HS-27A (cell line): Measurements from ENCODE around the gene MAP7.
"Not testable (repeated sequence)": the region's sequence is repeated elsewhere in the genome, so short reads cannot be mapped to it uniquely, and the experiment has no call there.

ENCODE experiments used
- DNase-seq: peaks from one replicate; pipeline ENCODE4 v3.0.0-alpha.2; 2012; ENCODE audit warnings: low read depth, missing footprints

MAP7 gene

DNA sequence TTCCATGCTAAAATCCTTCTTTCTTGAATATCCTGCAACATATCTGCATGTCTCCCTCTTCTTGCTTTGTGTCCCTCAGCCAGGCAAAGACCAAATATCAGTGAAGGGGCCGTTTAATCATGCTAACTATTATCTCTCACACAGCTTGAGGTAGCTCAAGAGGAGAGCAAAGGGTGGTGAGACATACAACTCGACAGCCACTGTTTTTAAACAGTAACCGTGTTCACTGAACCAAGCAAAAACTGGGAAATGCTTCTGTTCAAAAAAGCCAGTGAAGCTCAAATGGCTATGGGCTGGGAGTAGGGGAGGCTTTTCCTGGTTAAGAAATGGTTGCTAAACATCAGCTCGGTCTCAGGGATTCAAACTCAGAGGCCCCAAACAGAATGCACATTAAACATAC lies 83.4 kb downstream of the MAP7 start:
- no peak for DNase-seq

DNA sequence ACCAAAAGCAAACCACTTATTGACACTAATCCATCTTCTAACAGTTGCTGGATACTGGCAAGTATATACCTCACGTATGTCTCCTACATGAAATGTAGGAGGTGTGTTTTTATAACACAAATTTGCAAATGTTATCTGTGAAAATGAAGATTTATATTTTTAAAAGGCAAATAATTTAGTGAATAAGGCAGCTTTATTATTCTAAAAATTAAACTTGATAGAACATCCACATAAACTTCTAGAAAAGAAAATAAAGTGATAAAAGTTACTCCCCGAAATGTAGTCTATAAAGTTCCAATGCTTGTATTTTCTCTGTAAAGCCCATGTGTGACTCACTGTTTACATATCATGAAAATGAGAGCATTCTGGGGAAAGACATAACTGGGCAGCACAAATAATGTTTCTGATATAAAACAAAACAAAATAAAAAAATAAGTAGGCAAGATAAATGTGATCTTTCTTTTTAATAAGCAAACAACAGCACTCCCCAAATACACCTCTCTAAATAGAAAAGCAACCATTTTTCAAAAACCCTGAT lies 84.4 kb downstream of the MAP7 start:
- no peak for DNase-seq

DNA sequence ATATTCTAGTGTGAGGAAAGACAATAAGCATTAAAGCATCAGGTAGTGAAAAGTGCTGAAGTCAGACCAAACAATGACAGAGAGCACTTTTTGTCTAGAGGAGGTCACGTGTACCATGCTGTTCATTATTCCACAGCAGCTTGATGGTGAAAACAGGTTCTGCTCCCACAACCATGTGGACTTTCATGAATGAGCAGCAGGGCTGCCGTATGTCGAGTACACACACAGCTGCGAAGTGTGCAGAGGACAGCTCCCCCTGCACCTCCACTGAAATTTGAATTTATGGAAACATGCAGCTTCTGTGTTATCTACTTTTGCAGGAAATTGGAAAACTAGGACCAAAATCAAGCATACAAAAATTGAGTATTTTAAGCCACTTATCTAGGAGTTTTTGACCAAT lies 85.3 kb downstream of the MAP7 start:
- no peak for DNase-seq

DNA sequence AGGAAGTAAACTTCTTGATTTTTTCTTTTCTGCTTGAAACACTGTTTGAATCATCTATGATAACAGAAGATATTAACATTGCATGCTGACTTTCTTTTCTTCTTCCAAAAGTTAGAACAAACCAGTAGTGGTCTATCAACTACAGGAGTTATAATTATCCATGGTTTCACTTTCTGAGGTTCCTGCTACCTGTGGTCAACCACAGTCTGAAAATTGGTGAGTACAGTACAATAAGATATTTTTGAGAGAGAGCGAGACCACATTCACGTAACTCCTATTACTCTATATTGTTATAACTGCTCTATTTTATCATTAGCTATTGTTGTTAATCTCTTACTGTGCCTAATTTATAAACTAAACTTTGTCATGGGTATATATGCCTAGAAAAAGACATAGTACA lies 86.1 kb downstream of the MAP7 start:
- no peak for DNase-seq

DNA sequence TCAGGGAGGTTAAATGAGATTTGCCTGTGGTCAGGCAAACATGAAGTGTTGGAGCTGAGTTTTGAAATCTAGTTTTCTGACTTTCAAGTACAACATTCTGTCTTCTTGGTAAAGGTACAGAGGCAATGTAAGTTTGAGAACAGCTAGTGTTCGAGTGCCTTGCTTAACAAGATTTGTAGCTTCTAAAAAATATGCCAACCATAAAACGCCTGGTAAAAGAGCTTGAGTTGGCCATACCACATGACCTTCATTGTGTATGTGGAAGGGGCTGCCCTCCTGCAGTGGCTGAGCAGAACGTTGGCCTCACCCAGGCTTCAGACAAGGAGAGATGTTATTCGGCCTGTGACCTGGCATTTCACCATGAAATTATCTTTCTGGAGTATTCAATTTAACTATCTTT lies 86.5 kb downstream of the MAP7 start:
- no peak for DNase-seq

DNA sequence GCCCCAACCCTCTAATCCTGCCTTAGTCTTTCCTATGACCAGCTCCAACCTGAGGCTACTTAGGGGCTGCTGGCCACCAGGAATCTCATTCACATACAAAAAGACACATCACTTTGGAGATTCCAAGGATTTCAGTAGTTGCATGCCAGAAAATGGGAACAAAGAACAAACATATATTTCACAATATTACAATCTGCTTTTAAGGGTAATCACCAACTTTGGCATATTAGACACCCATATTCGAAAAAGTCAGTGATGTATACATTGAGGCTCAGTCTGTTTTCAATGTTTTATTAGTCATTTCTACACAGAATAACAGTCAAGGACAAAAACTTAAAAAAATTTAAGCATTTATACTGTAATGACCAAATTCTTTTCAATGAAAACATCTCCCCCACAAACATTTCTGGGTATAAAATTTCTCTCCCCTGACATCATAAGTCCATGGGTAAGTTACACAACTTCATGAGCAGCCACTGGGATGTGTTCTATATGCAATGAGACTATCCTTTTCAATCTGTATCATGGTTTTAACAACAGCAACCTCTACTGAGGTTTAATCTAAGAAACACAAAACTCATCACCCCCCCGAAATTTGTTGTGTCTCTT lies 103.5 kb downstream of the MAP7 start:
- DNase-seq = no peak

DNA sequence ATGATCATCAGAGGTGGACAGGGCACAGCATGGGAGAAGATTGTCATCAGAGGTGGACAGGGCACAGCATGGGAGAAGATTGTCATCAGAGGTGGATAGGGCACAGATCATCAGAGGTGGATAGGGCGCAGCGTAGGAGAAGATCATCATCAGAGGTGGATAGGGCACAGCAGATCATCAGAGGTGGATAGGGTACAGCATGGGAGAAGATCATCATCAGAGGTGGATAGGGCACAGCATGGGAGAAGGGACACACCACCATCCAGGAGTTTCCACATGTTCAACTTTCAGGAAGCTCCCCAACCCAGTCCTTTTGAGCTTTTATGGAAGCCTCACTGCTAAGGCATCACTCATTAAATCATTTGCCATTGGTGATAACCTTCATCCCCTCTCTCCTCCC lies 104.1 kb downstream of the MAP7 start:
- no peak for DNase-seq

DNA sequence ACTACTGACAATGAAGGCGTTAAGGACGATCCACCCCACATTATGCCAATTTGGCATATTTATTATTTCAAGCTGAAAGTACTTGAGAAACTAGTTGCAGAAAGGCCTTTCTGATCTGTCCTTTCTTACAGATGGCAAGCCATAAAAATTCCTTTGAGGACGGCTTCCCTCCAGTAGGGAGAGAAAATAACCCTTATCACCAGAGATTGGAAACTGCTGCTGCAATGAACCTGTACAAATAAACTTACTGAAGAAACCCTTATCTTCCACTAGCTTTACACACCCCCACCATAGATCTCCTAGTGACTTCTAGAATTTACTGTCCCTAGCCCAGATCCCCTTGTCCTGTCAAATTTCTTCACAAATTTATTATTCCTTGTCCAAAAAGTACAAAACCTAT lies 105.2 kb downstream of the MAP7 start:
- no peak for DNase-seq

DNA sequence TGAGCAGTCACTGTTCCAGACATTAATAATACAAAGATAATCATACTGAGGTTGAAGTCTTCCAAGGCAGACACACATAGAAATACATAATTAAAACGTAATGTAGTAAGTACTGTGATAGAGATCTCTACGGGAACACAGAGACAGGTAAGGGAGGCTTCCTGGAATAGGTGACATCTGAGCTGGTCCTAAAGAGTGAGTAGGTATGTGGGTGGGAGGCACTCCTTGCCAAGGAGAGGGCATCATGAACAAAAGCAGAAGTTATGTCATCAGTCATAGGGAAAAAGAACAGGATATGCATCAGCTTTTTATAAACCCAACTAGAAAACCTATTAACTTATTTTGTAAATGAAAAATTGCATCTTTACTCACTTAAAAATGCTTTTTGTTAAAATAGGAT lies 110.0 kb downstream of the MAP7 start:
- no peak for DNase-seq

DNA sequence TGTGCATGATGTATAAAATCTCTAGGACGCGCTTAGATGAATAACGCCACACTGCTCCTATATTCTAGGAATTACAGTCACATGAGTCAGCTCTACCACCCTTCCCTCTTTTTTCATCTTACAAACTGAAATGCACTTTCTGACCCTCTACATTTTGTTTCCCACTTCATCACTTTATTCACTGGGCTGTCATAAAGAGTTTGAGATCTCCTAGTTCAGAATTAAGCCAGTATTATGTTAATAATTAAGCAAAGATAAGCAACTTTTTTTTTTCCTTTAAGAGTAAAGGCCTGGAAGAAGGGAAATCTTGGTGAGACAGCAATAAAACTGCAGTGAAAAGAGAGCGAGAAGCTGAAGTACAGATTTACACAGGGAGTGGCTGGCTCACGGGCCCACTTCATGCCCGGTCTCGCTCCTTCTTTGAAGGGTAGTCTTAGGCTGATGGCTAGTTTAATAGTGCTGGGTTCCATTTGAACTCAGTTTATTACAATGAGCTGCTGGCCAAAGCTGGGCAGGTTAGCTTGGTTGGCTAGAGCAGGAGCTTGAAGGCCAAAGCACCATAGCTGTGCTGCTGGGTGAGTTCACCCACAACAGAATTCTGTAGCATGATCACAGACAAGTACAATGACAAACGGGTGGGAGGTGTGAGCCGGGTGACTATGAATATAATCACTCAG lies 110.6 kb downstream of the MAP7 start:
- DNase-seq = no peak

DNA sequence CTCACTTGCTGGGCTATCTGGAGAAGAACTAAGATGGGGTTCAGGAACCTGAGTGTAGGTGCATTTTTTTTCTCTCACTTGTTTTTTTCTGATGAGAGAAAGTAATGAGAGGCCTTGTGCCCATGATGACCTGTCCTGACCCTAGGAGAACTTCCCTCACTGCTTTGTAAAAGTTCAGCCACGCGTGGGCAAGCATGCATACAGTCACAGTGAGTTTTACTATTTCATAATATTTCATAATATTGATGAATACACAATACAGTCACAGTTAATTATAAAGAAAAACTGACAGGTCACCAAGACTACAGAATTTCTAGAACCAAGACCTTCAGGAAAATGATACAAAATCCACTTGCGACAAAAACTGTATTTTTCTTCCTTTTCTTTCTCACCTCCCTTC lies 111.8 kb downstream of the MAP7 start:
- DNase-seq = no peak

DNA sequence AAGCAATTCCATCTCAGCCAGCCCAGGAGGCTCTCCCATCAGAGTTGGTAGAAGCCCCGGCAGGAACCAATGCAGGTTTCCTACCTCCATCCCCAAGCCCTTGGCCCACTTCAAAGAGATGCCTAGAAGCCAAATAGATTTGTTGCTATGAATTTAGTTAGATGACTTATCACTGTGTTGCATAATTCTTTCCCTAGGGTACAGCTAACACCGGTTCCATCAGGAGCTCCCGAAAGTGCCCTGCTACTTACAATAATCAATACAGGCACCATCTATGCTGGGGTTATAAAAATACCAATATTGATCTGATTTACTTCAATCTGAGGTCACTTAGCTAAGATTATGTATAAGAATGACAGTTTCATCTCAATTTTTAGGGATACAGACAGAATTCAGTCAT lies 113.0 kb downstream of the MAP7 start:
- DNase-seq = no peak

DNA sequence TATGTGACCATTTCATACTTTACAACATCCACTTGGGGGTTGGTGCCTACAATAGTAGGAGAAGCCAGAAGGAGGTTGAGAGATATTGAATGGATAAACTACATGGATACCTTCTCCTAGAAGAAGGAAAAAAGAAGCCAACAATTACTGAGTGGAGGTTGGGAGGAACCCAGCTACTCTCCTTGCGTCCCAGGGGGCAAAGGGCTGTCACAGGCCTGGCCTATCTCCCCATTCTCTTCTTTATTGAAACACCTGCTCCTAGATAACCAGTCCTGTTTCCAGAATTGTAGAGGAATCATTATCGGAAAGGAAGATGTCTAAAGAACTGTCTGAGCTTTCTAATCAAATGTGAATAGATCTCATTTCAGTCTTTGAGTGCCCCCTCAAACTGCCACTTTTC lies 115.1 kb downstream of the MAP7 start:
- no peak for DNase-seq

DNA sequence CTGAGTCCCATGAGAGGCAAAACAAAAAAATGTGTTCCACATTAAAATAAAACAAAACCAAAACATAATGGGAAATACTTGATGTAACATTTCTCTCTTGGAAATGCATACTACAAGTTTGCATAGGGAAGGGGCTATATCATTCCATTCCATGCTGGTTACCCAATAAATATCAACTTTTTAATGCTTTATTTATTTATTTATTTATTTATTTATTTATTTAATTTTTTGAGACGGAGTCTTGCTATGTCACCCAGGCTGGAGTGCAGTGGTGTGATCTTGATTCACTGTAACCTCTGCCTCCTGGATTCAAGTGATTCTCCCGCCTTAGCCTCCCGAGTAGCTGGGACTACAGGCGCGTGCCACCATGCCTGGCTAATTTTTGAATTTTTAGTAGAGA lies 118.9 kb downstream of the MAP7 start:
- DNase-seq = not testable (repeated sequence)

DNA sequence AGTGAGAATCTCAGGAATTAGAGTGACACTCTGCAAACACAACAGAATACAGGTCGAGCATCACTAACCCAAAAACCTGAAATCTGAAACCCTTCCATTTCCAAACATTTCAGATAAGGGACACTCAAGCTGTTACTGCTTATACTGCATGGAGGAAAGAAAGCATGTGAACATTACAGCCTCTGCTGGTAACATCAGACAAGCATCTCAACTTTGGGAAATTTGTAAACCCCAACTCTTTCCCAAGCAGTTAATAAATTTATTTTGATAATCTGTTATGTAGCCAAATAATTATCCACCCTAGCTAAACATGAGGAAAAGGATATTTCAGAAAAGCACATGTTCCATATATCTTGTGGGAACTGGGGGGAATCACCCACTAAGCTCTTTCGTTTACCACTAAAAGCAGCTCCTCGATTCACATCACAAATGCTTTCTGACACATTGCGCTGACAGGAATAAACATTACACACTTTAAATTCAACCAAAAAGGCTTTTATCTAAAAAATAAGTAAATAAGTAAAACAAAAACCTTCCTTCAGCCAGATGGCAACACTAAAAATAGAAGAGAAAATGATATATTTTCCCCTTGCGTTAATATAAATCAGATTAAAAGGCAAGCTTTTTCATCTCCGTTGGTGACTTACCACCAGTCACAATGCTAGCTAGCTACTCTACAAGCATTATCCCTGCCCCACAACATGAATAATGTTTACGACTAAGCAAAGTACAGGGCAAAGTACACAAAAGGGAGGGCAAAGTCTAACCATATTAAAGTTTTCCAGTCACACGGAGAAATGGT lies 120.8 kb downstream of the MAP7 start:
- DNase-seq = no peak

DNA sequence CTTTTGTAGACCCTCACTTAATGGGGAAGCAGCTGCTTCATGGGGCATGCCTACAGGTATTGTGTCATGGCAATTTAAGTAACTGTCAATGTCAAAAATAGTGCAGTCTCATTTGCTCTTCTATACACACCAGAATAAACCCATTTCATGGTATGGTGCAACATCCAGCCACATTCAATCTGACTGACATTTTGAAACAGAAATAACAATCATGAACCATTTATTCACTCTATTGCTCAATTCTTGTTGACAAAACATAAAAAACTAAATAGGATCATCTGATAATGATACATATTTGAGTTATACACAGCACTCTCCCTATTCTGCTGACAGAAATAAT lies 122.9 kb downstream of the MAP7 start:
- no peak for DNase-seq

DNA sequence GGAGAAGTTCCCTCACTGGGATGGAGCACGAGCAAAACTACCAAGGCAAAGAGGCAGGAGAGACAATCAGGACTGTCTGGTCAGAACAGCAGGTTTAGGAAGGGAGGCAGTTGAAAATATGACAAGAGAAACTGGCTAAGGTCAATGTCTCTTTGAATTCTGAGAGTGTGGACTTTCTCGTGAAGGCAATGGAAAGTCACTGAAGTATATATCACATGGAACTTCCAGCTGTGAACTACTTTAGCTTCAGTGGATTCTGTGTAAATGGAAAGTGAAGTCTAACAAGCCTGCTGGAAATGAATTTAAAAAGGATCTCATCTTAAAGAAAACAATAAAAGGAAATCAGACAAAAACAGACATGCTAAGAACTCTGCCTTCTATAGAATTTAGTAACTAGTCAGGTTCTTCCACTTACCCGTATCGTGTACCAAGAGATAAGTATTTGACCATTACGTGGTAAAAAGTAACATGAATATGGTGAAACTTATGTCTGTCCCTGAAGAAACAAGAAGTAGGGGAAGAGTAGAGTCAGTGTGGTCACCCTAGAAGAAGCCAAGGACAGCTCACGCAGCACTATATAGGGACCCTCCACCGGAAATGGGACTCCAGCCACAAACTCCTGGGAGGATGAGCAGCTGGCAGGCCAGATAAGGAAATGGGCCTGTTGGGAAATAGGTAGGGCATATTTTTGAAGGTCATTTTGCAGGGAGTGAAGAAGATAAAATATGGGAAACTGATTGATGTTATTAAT lies 123.4 kb downstream of the MAP7 start:
- no peak for DNase-seq

DNA sequence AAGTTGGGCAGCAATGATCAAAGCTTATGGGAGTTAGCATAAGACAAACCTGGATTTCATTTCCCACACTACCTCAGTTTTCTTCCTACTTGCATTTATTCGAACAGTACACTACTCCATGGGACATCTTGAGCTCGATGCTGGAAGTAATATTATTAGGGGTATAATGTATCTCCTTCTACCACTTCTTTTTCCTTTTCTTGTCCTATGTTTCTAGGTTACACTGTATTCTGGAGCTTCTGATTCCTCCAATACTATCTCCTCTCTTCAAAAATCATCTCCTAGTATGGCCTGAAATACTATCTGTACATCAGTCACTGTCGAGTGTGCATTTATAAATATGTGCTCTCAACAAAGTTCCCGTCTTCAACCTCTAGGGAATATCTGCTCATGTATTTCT lies 124.4 kb downstream of the MAP7 start:
- no peak for DNase-seq

DNA sequence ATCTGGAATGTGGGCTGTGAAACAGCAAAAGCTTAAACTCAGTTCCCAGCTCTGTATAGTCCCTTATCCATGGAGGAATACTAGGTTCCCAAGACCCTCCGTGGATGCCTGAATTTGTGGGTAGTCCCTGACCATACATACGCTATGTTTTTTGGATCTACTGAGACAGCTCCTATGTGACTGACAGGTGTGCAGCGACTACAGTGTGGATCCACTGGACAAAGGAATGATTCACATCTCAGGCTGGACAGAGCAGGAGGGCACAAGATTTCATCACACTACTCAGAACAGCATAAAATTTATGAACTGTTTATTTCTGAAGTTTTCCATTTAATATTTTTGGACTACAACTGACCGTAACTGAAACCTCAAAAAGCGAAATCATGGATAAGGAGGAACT lies 125.3 kb downstream of the MAP7 start:
- no peak for DNase-seq

DNA sequence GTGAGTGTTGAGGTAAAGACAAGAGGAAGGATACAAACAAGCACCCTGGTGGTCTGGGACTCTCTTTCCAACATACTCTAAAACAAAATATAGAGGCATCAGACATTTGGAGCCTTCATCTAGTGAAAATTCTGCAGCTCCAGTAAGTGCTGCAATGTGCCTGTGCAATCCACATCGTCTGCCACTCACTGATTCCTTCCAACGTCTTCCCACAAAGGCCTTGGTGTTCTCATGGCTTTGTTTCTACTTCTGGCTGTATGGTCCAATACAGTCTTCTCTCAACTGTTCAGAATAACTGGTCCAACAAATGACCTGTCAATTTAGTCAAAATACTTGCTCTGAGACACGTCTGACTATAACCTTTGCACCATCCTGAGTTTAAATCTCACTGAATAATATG lies 125.8 kb downstream of the MAP7 start:
- no peak for DNase-seq

DNA sequence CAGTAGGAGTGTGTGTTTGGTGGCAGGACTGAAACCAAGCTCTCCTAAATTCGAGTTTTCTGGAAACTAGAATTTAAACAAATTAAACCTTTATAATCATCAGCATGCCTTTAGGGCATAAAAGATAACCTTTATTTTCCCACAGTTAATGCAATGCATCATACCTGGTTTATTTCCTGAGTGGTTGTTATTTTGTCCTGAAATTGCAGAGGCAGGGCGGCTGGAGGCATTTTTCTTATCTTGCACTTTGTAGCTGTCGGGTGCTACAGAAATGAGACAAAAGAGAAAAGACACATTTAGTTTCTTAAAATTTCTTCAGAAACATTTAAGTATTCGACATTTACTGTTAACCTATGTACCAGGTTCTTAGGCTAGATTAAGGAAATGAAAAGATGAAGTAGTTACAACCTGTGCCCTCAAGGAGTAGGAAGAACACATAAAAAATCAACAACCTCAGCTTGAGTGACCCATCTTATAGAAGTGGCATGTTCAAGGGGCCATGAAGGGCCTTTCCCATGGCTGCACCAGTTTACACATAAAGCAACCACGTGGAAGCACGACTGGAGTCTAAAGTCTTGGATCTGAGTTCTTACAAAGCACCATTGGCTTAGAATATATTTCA lies 128.6 kb downstream of the MAP7 start:
- no peak for DNase-seq

DNA sequence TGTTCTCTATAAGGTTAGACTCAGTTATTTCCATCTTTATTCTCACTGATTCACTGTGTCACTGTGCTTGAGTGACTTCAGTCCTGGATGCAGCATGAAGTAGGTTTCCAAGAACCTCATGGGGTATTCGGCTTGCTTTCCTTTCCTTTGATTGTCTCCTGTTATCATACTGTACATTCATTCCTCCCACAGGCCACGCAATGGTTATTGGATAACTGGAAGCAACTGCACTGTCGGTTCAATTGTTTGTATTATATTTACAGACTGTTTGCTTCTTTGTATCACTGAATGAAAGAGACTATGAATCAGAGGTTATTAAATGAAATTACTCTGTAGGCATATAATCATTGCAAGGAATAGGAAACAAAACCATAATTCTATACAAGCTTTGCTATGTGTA lies 129.4 kb downstream of the MAP7 start:
- DNase-seq = no peak
